Keratinocyte (primary cell): ENCODE measurements around the gene CASP4.

Experiments
- CTCF ChIP-seq, 3 experiments: IDR thresholded peaks in 1 of 3; conservative IDR thresholded peaks in 1 of 3; optimal IDR thresholded peaks in 1 of 3; 2 replicates in 2 of 3; 3 replicates in 1 of 3; pipeline versions ENCODE3 to v1.5.1; 2011; ENCODE audit warnings: low read length in 3 of 3, mild to moderate bottlenecking in 3 of 3, moderate library complexity in 2 of 3, control low read depth in 1 of 3, inconsistent platforms in 1 of 3; ENCODE audit not compliant: insufficient read depth in 2 of 3; ENCODE audit errors: extremely low read depth in 1 of 3
- EZH2 ChIP-seq: IDR thresholded peaks from one replicate; pipeline ENCODE4 v1.6.1; 2012; ENCODE audit warnings: inconsistent platforms, mild to moderate bottlenecking, low read length, moderate library complexity

DNA sequence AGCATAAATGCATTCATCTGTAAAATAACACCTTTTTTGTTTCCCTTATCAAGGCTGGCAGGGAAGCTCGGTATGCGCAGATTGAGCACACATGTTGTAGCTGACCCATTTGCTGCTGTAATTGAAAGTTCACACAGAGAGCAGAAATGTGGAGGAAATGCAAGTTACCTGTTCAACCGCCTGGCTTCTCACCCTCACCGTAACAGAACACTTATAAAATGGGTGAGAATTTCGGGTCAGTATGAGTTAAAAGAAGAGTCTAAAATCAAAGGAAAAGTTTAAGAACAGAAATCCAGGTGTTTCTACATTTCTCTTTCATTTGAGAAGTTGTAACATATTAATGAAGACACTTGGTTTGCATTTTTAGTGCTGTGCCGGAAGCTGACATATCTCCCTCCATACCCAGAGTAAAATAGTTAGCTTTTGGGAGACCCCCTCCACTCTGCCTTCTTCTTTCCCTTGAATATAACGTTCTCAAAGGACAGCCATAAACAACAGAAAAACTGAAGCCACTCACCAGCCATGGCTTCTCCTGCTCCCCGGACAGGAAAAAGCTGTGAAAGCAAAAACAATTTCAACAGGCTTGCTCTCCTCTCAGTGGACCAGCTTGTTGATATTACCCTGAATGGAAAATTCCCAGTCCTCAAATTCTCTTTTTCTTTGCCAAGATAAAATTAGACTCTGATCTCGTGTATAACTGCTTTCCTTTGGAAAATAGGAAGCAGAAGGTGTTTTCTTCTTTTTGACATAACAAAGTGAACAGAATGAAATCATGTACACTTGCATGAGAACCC is 70.3 kb downstream of the CASP4 start, which contains the start of gene CASP12:
- TF ChIP-seq CTCF (optimal IDR thresholded peaks at IDR 0.05 in 1 of 3, IDR thresholded peaks at IDR 0.05 in 1 of 3, conservative IDR thresholded peaks at IDR 0.05 in 1 of 3; ENCODE audit: extremely low read depth in 1 of 3, insufficient read depth in 2 of 3, low read length in 3 of 3) = no peak
- TF ChIP-seq EZH2 = no peak
